Osteocyte (in vitro differentiated cells): ENCODE data around the gene KATNB1. TPM values are rescaled to one million over a fixed set of nuclear protein-coding genes. Genes with fewer than 3 reads are reported as not detected.
A peak's percentile ranks its signal among the peaks of the same experiment; 100 is the strongest.
"Not testable (repeated sequence)": the region's sequence is repeated elsewhere in the genome, so short reads cannot be mapped to it uniquely, and the experiment has no call there.

Experiments used
- DNase-seq: peaks from one replicate; pipeline ENCODE4 v3.0.0; 2021; ENCODE audit warnings: mixed read lengths; ENCODE audit not compliant: unreplicated experiment; ENCODE audit errors: extremely low spot score
- H3K27ac Mint-ChIP-seq: one replicate; pipeline ENCODE4 v1.8.0; 2021; ENCODE audit warnings: mild to moderate bottlenecking, mixed read lengths; ENCODE audit not compliant: unreplicated experiment
- H3K27me3 Mint-ChIP-seq: one replicate; pipeline ENCODE4 v1.8.0; 2021; ENCODE audit warnings: mixed read lengths; ENCODE audit not compliant: unreplicated experiment
- H3K36me3 Mint-ChIP-seq: one replicate; pipeline ENCODE4 v1.8.0; 2021; ENCODE audit warnings: mixed read lengths; ENCODE audit not compliant: unreplicated experiment
- H3K4me1 Mint-ChIP-seq: one replicate; pipeline ENCODE4 v1.8.0; 2021; ENCODE audit warnings: mixed read lengths; ENCODE audit not compliant: unreplicated experiment
- H3K4me3 Mint-ChIP-seq: one replicate; pipeline ENCODE4 v1.8.0; 2021; ENCODE audit warnings: mild to moderate bottlenecking, moderate library complexity, mixed read lengths; ENCODE audit not compliant: unreplicated experiment
- H3K9me3 Mint-ChIP-seq: one replicate; pipeline ENCODE4 v1.8.0; 2021; ENCODE audit warnings: mixed read lengths; ENCODE audit not compliant: unreplicated experiment
- total RNA-seq: library from RNA; stranded (reverse); gene quantifications from 2 replicates; pipeline ENCODE4 v1.2.1, GENCODE V29; 2021
- TF ChIP-seq, protein P1 (sequence below): fragments of 200-600 bp; sonication (generic); IDR thresholded peaks from 2 replicates; pipeline ENCODE4 v1.5.0; 2021; ENCODE audit warnings: antibody characterized with exemption, mild to moderate bottlenecking, moderate library complexity

The KATNB1 gene
- total RNA-seq, 1 donor from 2014 or later = 15.9 TPM

DNA sequence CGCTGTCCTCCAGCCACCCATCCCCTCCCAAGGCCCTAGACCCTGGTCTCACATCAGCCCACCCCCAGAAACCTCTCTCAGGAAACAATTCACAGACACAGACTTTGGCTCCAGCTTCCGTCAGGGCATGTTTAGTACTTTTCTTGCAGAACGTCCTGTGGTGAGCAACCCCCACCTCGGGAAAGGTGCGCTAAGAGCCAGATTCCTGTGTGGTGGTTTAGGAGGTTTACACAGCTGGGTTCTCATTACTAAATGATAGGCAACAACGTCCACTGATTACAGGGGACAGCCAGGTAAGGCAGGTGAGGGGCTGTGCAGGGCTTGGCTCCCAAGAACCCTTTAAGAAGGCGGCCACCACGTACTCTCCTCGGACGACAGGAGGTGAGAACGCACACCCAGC is 37.4 kb downstream of the KATNB1 start:
- peaks cover 31% of the 10 kb centered on the region for H3K36me3 Mint-ChIP-seq
- H3K27ac Mint-ChIP-seq = no peak overlapping the region
- TF ChIP-seq, protein P1, sequence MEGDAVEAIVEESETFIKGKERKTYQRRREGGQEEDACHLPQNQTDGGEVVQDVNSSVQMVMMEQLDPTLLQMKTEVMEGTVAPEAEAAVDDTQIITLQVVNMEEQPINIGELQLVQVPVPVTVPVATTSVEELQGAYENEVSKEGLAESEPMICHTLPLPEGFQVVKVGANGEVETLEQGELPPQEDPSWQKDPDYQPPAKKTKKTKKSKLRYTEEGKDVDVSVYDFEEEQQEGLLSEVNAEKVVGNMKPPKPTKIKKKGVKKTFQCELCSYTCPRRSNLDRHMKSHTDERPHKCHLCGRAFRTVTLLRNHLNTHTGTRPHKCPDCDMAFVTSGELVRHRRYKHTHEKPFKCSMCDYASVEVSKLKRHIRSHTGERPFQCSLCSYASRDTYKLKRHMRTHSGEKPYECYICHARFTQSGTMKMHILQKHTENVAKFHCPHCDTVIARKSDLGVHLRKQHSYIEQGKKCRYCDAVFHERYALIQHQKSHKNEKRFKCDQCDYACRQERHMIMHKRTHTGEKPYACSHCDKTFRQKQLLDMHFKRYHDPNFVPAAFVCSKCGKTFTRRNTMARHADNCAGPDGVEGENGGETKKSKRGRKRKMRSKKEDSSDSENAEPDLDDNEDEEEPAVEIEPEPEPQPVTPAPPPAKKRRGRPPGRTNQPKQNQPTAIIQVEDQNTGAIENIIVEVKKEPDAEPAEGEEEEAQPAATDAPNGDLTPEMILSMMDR = no peak
- peaks cover 28% of the 10 kb centered on the region for H3K4me1 Mint-ChIP-seq
- no peaks in the 10 kb centered on the region for H3K9me3 Mint-ChIP-seq
- H3K4me3 Mint-ChIP-seq = no peak overlapping the region
- no peaks in the 10 kb centered on the region for H3K27me3 Mint-ChIP-seq
- no peak for DNase-seq

- TF ChIP-seq, protein P1 = no peak
- DNase-seq = no peak
- Mint-ChIP-seq H3K36me3 (peaks cover 33% of the 10 kb centered on the region), H3K27ac (peak overlapping the region; percentile 60), H3K9me3 (no peaks in the 10 kb centered on the region), H3K27me3 (no peaks in the 10 kb centered on the region), H3K4me1 (peaks cover 36% of the 10 kb centered on the region), H3K4me3 (no peak overlapping the region)
These were observed 38.2 kb downstream of the KATNB1 start for GRCh38 chr16:57773655-57774295.

- no peak overlapping the region for H3K4me3 Mint-ChIP-seq
- peaks cover 36% of the 10 kb centered on the region for H3K4me1 Mint-ChIP-seq
- peak overlapping the region; percentile 70 for H3K27ac Mint-ChIP-seq
- DNase-seq = no peak
- no peaks in the 10 kb centered on the region for H3K9me3 Mint-ChIP-seq
- peaks cover 37% of the 10 kb centered on the region for H3K36me3 Mint-ChIP-seq
- TF ChIP-seq, protein P1 = no peak
- no peaks in the 10 kb centered on the region for H3K27me3 Mint-ChIP-seq
These were observed 39.2 kb downstream of the KATNB1 start for GRCh38 chr16:57774705-57775285.

DNA sequence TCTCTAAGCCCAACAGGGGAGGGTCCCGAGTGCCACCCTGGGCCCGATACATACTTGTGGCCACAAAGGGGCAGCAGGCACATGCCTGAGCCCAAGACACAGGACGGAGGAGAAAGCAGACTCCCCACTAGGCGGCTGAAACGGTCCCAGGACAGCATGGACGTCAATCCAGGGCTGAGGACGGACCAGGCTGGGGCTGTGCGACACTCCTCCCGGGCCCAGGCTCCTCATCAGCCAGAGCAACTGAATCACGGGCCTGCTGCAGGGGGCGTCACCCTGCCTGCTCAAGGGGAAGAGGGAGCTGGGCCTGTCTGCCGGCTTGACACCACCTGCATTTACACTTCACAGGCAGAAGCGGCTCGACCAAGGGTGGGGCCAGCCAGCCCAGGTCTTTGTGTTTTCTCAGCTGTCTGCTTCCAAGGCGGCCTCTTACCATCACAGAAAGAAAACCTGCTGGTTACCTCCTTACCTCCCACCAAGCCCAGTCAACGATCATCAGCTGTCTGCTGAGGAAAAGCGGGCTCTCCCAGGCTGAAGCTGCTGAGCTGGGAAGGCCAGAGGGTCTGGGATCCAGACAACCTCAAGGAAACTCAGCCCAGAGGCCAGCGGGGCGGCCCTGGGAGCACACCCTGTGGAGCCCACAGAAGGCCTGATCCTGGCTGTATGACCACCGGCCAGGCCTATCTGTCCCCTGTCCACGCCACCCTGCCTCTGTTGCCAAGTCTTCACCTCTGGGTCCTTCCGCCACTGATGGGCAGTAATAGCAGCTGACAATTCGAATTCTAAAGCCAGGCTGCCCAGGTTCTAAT is 40.3 kb downstream of the KATNB1 start:
- no peak for DNase-seq
- peaks cover 36% of the 10 kb centered on the region for H3K4me1 Mint-ChIP-seq
- H3K27ac Mint-ChIP-seq = peak overlapping the region; percentile 54
- H3K36me3 Mint-ChIP-seq = peaks cover 31% of the 10 kb centered on the region
- no peaks in the 10 kb centered on the region for H3K9me3 Mint-ChIP-seq
- no peak overlapping the region for H3K4me3 Mint-ChIP-seq
- H3K27me3 Mint-ChIP-seq = no peaks in the 10 kb centered on the region
- TF ChIP-seq, protein P1 = peak; percentile 42

- DNase-seq = no peak
- Mint-ChIP-seq H3K27me3 (no peaks in the 10 kb centered on the region), H3K4me3 (no peak overlapping the region), H3K4me1 (peaks cover 55% of the 10 kb centered on the region), H3K9me3 (no peaks in the 10 kb centered on the region), H3K27ac (no peak overlapping the region), H3K36me3 (peaks cover 41% of the 10 kb centered on the region)
- TF ChIP-seq, protein P1 = no peak
These were observed 43.1 kb downstream of the KATNB1 start for GRCh38 chr16:57778658-57779057.

DNA sequence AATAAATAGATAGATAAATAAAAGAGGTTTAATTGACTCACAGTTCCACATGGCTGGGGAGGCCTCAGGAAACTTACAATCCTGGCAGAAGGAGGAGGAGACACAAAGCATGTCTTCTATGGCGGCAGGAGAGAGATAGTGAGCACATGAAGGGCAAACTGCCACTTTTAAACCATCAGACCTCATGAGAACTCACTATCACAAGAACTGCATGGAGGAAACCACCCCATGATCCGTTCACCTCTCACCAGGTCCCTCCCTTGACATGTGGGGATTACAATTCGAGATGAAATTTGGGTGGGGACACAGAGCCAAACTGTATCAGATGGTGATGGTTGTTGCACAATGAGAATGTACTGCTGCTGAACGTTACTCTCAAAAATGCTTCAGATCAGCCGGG is 44.3 kb downstream of the KATNB1 start:
- H3K9me3 Mint-ChIP-seq, H3K4me3 Mint-ChIP-seq, H3K27ac Mint-ChIP-seq, H3K27me3 Mint-ChIP-seq, DNase-seq: not testable (repeated sequence)
- Mint-ChIP-seq H3K36me3 (peaks cover 47% of the 10 kb centered on the region), H3K4me1 (peaks cover 52% of the 10 kb centered on the region)
